Measurements from ENCODE around the gene MRPL21. TPM values are rescaled to one million over a fixed set of nuclear protein-coding genes. Genes with fewer than 3 reads are reported as not detected.

MRPL21 gene
- total RNA-seq, 6 donors from 2014 or later = 17.8 to 50.8 (median 32.3) TPM

GRCh38 chr11:68896171-68896959 is 7.3 kb downstream of the MRPL21 start:
- peak in 1 of 2 donors; percentile 69 for DNase-seq
- Histone ChIP-seq H3K4me3 (no peak overlapping the region), H3K27me3 (no peaks in the 10 kb centered on the region), H3K27ac (no peak overlapping the region), H3K36me3 (peaks cover 22 to 86% (median 70%) of the 10 kb centered on the region in 4 donors), H3K4me1 (peaks cover 0 to 5% (median 4%) of the 10 kb centered on the region in 4 donors), H3K9me3 (no peaks in the 10 kb centered on the region)
- WGBS, 2 donors = 93 to 97% methylated on average over 21 to 23 of the region's 23 CpGs
- ATAC-seq (ENCODE audit: low FRiP score in 2 of 2) = no peak
- TF ChIP-seq CTCF (IDR thresholded peaks at IDR 0.05) (no peak), POLR2A (IDR thresholded peaks at IDR 0.05) (no peak), EP300 (IDR thresholded peaks at IDR 0.05) (no peak), POLR2AphosphoS5 (IDR thresholded peaks at IDR 0.05) (no peak)

GRCh38 chr11:68893282-68893681 is 10.3 kb downstream of the MRPL21 start:
- DNase-seq (no peak), ATAC-seq (ENCODE audit: low FRiP score in 2 of 2) (no peak)
- no peak overlapping the region for H3K4me3 ChIP-seq
- no peaks in the 10 kb centered on the region for H3K9me3 ChIP-seq
- H3K36me3 ChIP-seq = peaks cover 21 to 71% (median 66%) of the 10 kb centered on the region in 4 donors
- no peak for TF ChIP-seq EP300 (IDR thresholded peaks at IDR 0.05)
- no peak for TF ChIP-seq POLR2A (IDR thresholded peaks at IDR 0.05)
- H3K4me1 ChIP-seq = peaks cover 0 to 13% (median 10%) of the 10 kb centered on the region in 4 donors
- no peak overlapping the region for H3K27ac ChIP-seq
- WGBS, 2 donors = 84 to 96% methylated on average over 5 of the region's 5 CpGs
- no peaks in the 10 kb centered on the region for H3K27me3 ChIP-seq

GRCh38 chr11:68892576-68892975 is 11.1 kb downstream of the MRPL21 start:
- no peaks in the 10 kb centered on the region for H3K27me3 ChIP-seq
- WGBS, 2 donors = 95% methylated on average over 18 to 20 of the region's 20 CpGs
- peaks cover 0 to 13% (median 10%) of the 10 kb centered on the region in 4 donors for H3K4me1 ChIP-seq
- TF ChIP-seq POLR2AphosphoS5 (IDR thresholded peaks at IDR 0.05) (no peak), EP300 (IDR thresholded peaks at IDR 0.05) (no peak), POLR2A (IDR thresholded peaks at IDR 0.05) (no peak), CTCF (IDR thresholded peaks at IDR 0.05) (no peak)
- peak in 1 of 2 donors; percentile 62 for DNase-seq
- no peak overlapping the region for H3K27ac ChIP-seq
- no peak overlapping the region for H3K4me3 ChIP-seq
- H3K9me3 ChIP-seq = no peaks in the 10 kb centered on the region
- ATAC-seq (ENCODE audit: low FRiP score in 2 of 2) = no peak
- peaks cover 19 to 64% (median 60%) of the 10 kb centered on the region in 4 donors for H3K36me3 ChIP-seq

- peaks cover 0 to 13% (median 10%) of the 10 kb centered on the region in 4 donors for H3K4me1 ChIP-seq
- ATAC-seq (ENCODE audit: low FRiP score in 2 of 2) (no peak), DNase-seq (peak in 1 of 2 donors; percentile 70)
- H3K27me3 ChIP-seq = no peaks in the 10 kb centered on the region
- WGBS, 2 donors = 63 to 68% methylated on average over 7 to 17 of the region's 17 CpGs
- no peak overlapping the region for H3K4me3 ChIP-seq
- H3K36me3 ChIP-seq = peaks cover 10 to 53% (median 48%) of the 10 kb centered on the region in 4 donors
- no peak for TF ChIP-seq POLR2A (IDR thresholded peaks at IDR 0.05)
- TF ChIP-seq POLR2AphosphoS5 (IDR thresholded peaks at IDR 0.05) = no peak
- no peak for TF ChIP-seq CTCF (IDR thresholded peaks at IDR 0.05)
- H3K9me3 ChIP-seq = no peaks in the 10 kb centered on the region
- H3K27ac ChIP-seq = peak overlapping the region in 2 of 4 donors; percentile 35 to 43
Observed at GRCh38 chr11:68891351-68891948, 12.2 kb downstream of the MRPL21 start.

- TF ChIP-seq EP300 (IDR thresholded peaks at IDR 0.05) = no peak
- no peak for TF ChIP-seq POLR2A (IDR thresholded peaks at IDR 0.05)
- TF ChIP-seq POLR2AphosphoS5 (IDR thresholded peaks at IDR 0.05) = peak in 1 of 2 donors; percentile 43
- 47 to 61% methylated on average over 14 to 17 of the region's 17 CpGs for WGBS, 2 donors
- H3K4me1 ChIP-seq = peaks cover 0 to 13% (median 10%) of the 10 kb centered on the region in 4 donors
- peak; percentile 69 to 88 for ATAC-seq (ENCODE audit: low FRiP score in 2 of 2)
- H3K4me3 ChIP-seq = no peak overlapping the region
- H3K9me3 ChIP-seq = no peaks in the 10 kb centered on the region
- peaks cover 8 to 45% (median 41%) of the 10 kb centered on the region in 4 donors for H3K36me3 ChIP-seq
- no peaks in the 10 kb centered on the region for H3K27me3 ChIP-seq
- H3K27ac ChIP-seq = peak overlapping the region in 3 of 4 donors; percentile 13 to 43 (median 16)
- DNase-seq = peak; percentile 42 to 85
Observed at GRCh38 chr11:68890490-68891231, 13.0 kb downstream of the MRPL21 start.

Measured in upper lobe of left lung (tissue), 6 donors.